Left colon (tissue), 2 donors: ENCODE results near the gene UBP1. TPM values are rescaled to one million over a fixed set of nuclear protein-coding genes. Genes with fewer than 3 reads are reported as not detected.

Experiments
- ATAC-seq: fragments of 200-7000 bp; cut with Tn5 transposase; one replicate; pipeline ENCODE4 v1.9.1; 2020; ENCODE audit warnings: mild to moderate bottlenecking, moderate library complexity
- DNase-seq, 2 donors: peaks; one replicate each; pipeline ENCODE4 v3.0.0-alpha.2; 2020
- intact Hi-C, 2 donors: fragments of 100-400 bp; cut with DNase I in 1 of 2; cut with micrococcal nuclease in 1 of 2; formaldehyde crosslinking; loops; one replicate each; pipeline versions ENCODE4 v1.11.2 to v1.14.0; 2022; cut with DNase I, micrococcal nuclease
- total RNA-seq, 2 donors: library from RNA; stranded (reverse); fragmentation: NEBNext Ultra II Directional; extraction: Animal tissue kit (Norgen Biotek cat#: 25700); gene quantifications; one replicate each; pipeline ENCODE4 v1.2.1, GENCODE V29; 2021
- donor health status: DM: no; HTN: no; CAD: no.
- donor health status: DM: yes; HTN: yes; CAD: no.

The UBP1 gene
- total RNA-seq, 2 donors from 2014 or later, result 56.5 to 66.8 TPM

DNA sequence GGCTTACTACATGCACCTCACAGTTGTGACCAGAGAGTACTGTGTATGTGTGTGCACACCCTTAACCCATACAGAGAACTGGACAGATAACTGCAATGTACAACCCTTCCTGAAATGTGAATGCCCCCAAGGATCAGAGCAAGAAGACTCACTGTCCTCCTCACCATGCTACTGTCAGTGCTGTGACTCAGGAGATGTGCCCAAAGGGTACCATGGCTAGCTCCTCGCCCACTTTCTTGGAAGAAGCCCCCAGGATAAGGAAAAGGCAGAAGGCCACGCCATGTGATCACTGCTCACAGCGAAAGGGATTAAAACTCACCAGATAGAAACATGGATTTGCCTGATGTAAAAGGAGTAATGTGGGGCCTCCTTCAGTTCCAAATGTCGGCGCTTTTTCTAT is 41.8 kb downstream of the UBP1 start:
- ATAC-seq, result no peak
- intact Hi-C loops, result no loop called here
- DNase-seq, result no peak

DNA sequence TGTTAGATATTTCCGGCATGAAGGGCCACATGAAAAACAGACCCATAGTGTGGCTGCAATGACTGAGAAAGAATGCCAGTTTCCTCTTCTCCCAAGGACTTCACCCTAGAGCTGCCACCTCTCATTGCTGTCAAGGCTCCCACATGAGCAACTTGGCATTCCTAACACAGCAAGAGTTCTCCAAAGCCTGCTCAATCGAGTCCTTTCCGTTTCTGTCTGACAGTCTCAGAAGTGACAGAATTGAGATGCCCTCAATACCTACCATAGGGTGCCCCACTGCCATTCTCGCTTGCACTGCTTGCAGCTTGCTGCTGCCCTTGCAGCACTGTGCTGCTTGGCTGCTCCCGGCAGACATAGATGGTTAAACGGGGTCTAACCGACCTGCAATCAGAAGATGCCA is 44.3 kb downstream of the UBP1 start:
- ATAC-seq (no peak), DNase-seq (no peak)
- intact Hi-C loops, result no loop called here

DNA sequence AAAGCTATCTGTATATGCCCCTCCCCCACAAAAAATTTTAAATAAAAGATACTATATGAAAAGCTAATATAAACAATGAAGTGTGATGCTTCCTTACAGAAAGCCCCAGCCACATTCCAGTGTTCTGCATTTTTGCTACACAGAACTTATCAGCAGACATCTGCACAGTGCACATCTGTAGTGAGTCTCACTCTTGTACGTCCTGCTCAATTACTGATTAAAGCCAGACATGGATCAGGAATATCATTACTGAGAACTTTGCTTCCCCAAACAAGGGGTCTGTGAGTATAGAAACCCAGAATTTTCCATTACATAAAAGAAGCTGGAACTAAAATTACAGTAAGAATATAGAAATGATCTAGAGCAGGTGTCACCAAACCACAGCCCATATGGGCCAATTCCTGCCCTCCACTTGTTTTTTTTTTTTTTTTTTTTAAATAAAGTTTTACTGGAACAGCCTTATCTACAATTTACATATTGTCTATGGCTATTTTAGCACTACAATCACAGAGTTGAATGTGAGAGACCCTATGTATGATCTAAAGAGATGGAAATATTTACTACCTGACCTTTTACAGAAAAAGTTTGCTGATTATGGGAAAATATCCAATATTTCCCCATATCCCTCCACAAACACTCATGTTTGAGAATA is 45.7 kb downstream of the UBP1 start:
- DNase-seq, result no peak
- ATAC-seq, result no peak
- intact Hi-C loops, result no loop called here

DNA sequence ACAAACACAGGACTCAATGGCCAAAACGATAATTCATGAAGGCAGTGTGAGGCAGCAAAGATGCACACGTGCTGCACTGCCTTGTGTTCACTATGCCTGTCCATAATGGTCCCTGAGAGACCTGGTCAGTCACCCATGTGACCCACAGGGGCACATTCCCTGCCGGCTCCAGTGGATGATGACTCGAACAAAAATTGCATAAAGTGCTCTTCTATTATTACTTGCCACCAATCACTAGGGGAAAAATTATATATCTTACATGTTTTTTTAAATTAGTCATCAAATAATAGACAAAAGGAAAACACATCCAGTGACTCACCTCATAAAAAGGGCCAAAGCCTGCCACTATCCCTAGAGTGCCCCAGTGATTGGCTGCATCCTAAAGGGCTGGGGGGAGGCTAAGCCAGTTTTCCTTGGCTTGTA is 47.5 kb downstream of the UBP1 start:
- ATAC-seq (no peak), DNase-seq (no peak)
- intact Hi-C loops, result no loop called here

DNA sequence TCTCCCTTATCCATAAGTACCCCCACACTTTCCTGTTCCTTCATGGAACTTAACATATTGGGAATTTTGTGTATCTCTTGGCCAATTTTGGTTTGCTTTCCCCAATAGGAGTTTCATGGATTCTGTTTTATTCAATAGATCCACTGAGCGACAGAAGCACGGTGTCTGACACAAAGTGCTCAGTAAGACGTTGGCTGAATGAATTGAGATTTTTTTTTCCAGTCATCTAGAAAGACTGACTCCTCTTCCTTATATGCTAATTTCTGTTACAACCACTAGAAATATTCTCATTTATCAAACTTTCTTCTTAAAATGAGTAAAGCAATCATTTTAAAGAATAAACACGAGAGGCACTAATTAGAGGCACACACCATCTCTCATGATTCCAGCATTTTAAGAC is 48.1 kb downstream of the UBP1 start:
- intact Hi-C loops, result no loop called here
- ATAC-seq, result no peak
- DNase-seq, result no peak

DNA sequence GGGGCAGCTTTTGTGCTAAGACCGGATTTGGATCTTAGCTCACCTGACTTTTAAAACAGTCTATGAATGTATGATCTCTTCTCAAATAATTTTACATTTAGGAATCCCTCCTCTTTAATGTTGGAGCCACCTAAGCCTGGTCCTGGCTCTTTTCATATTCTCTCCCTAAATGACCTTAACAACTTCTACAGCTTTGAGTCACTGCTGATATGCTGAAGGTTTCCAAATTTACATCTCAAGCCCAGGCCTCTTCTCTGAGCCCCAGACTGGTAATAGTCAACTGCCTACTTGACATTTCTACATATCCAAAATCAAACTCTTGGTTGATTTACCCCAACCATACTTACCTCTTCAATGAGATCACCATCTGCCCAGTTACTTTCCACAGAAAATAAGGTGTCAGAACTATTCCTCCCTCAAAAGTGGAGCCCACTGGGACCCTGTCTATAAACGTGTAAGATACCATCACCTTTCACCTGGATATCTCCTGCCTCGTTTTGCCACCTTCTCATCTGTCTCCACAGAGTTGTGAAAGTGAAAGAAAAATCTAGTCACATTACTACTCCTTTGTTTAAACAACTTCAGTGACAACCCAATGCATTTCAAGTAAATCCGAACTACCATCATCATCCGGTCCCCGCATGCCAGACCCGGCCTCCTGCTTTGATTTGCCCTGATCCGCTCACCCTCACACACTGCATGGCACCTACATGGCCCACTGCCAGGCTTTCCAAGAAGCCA is 48.8 kb downstream of the UBP1 start:
- DNase-seq (no peak), ATAC-seq (peak; percentile 17)
- intact Hi-C loops, result no loop called here

DNA sequence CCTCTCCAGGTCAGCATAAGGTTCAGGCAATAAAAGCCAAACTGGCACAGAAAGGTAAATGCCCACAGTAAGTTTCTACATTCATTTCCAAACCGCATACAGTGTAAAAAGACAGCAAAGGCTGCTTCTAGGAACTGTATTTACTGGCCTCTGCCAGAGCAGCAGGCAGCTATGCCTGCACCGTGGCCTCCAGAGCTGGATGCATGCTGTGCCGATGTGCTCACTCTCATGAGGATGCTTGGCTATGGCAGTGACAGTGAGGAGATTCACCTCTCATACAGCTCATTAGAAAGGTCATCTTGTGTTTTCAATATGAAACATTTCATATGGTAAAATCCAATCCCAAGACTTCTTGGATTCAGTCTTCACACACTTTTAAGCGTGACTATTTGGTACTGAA is 50.3 kb downstream of the UBP1 start:
- ATAC-seq (no peak), DNase-seq (no peak)
- intact Hi-C loops, result no loop called here

DNA sequence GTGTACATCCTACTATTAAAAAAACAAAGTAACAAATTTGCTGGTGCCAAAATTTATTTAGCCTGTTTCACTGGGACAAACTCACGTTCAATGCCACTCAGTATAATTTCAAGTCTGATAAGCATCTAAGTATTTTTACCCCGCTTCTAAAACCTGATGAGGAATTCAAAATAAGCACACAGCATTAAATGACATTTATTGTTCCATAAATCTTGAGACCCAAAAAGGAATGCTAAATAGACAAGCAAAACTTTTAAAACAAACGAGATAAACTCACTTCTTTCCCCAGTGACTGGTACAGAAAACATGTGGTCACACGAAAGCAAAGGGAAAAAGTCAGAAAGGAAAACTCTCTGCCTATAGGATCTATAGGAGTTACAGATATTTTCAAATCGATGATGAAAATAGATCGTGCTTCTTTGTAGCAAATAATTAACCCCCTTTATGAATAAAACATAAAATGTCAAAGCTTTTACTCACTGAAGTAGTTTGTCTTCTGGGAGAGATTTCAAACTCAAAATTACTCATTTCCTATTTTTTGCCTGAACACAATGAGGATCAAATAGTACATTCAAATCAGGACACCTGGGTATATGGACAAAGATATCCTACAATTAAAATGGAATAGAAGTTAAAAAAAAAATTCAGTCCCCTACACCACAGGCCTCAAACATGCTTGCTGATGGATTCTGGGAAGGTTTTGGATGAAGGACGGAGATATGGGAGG is 51.7 kb downstream of the UBP1 start:
- DNase-seq (no peak), ATAC-seq (no peak)
- intact Hi-C loops, result no loop called here

DNA sequence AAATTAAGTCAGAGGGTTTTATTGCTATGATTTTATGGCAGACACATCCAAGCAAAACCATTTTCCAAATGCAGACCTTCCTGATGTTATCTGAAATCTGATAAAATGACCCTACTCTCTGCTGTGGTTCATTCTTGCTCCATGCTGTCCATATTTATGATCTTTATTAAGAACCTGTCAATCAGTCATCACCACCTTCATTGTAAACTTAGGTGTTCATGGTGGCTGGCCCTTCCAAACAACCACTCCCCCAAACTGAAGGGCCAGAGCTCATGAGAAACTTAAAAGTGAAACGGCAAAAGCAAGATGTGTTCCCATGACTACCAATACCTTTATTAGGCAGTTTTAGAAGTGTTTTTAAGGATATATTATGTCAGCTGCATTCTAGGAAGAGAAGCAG is 53.6 kb downstream of the UBP1 start:
- ATAC-seq (no peak), DNase-seq (no peak)
- intact Hi-C loops, result no loop called here

DNA sequence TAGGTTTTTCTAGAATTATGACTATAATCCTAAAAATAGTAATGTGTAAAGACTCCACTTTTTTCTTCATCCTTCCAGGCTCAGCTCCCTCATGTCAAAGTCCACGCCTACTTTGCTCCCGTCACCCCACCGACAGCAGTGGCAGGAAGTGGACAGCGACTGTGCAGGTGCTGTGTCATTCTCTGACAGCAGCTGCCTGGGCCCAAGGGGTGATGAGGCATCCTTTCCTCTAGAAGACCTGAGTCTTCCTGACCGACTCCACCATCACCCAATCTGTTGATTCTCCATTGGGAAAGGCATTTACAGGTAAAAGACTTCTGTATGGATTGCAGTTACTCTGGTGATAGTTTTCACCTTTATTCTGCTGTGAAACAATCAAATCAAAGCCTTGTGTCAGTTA is 54.8 kb downstream of the UBP1 start:
- intact Hi-C loops, result no loop called here
- no peak for ATAC-seq
- DNase-seq, result no peak

DNA sequence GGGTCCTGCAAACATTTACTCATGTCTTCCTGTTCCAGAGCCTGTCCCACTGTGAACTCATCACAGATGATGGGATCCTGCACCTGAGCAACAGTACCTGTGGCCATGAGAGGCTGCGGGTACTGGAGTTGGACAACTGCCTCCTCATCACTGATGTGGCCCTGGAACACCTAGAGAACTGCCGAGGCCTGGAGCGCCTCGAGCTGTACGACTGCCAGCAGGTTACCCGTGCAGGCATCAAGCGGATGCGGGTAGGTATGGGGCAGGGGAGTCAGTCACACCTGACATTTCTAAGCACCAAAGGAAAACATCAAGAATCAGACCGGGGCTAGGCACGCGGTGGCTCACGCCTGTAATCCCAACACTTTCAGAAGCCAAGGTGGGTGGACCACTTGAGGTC is 56.3 kb downstream of the UBP1 start:
- intact Hi-C loops, result no loop called here
- ATAC-seq (no peak), DNase-seq (no peak)

DNA sequence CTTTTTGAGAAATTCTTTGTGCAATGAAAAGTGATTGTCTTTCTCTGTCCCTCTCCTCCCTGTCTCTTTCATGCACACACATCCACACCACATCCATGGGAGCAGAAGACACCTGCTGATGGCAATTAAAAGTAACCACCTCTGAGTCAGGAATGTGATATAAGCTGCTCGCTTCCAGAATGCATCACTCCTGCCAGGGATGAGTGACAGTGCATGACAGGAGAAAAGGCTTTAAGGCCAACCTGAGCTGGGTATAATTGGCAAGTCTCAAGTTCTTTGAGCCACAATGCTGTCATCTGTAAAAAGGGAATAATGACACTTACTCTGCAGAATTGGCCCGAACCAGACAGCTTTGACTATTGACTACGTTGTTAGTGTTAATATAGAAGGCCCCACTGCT is 59.6 kb downstream of the UBP1 start:
- ATAC-seq, result no peak
- intact Hi-C loops, result no loop called here
- no peak for DNase-seq

DNA sequence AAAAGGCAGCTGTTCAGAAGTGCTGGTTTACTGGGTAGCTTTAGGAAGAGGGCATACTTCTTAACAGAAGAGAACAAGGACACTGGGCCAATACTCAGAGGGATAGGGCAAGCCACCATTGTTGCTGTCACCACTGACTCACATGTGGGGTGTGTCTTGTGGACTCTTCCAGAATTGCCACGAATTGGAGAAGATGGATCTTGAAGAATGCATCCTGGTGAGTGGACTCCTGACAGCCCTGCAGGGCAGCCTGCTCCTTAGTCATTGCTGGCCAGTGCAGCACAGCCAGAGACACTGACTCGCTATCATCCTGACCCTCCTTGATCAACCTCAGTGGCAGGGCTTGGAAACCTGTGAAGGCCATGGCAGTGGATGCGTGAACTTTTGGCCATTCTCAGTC is 62.3 kb downstream of the UBP1 start:
- peak; percentile 12 for ATAC-seq
- intact Hi-C loops, result no loop called here
- no peak for DNase-seq

DNA sequence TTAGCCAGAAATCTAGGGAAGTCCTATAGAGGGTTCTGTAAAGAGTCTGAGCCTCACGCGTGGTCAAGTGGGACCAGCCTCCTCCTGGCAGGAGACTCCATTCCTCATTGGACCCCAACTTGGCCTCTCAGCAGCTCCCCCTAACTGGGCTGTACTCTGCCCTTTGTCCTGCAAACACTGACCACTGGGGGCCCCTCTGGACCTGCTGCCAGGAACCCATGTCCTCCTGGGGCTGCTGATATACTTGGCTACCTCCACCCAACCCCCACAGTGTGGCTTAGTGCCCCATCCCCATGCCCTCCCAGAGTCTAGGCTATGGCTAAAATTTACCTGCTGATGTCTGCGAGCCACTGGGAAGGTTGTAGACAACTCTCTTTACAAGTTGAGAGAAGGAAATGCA is 62.7 kb downstream of the UBP1 start:
- ATAC-seq (peak; percentile 4), DNase-seq (no peak)
- intact Hi-C loops, result no loop called here

DNA sequence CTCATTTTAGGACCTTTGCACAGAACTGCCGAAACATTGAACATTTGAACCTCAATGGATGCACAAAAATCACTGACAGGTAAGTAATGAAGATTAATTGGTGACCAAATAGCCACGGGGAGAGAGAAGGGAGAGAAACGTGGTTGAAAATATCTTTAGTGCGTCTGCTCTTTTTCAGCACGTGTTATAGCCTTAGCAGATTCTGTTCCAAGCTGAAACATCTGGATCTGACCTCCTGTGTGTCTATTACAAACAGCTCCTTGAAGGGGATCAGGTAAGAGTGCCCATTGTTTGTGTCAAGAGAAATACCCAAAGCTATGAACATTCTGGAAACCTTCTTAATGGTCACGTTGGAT is 67.1 kb downstream of the UBP1 start:
- ATAC-seq (no peak), DNase-seq (no peak)
- intact Hi-C loops, result loop anchor here (5.0 kb wide), 1 partner anchor 241 kb away; no protein-coding TSS in a partner anchor

DNA sequence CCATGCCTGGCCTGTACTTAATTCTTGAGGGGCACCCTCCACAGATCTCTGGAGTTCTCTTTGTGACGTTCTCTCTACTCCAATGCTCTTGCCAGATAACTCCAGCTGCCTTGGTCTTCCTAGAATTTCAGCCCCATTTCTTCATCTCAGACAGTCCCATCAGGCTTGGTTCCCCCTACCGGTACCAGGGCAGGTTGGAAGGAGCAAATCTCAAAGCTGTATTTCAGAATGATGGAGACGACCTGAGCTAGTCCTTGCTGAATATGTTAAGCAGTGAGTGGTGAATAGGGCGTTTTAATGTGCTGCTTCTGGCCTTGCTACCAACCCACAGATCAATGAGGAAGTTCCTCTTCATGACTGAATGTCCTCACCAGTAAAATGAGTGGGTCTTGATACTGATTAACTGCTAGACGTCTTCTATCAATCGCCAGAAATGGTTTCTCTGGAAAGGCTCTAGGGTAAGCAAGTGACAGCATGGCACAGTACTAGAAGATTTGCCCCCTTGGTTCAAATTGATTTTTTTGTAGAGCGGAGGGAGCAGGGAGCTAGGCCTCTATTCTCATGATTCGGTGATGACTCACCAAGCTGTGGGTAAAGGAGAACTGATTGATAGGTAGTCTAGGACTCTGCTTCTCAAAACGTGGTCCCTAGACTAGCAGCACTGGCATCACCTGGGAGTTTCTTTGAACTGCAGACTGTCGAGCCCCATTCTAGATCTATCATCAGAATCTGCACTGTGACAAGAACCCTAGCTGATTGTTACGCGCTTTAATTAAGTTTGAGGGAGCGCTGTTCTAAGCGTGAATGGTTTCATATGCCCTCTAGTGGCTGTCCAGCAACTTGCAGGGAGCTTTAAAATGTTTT is 67.8 kb downstream of the UBP1 start:
- DNase-seq, result peak in 1 of 2 donors; percentile 55
- intact Hi-C loops, result loop anchor here (5.0 kb wide), 1 partner anchor 240 kb away; no protein-coding TSS in a partner anchor
- peak; percentile 74 for ATAC-seq

DNA sequence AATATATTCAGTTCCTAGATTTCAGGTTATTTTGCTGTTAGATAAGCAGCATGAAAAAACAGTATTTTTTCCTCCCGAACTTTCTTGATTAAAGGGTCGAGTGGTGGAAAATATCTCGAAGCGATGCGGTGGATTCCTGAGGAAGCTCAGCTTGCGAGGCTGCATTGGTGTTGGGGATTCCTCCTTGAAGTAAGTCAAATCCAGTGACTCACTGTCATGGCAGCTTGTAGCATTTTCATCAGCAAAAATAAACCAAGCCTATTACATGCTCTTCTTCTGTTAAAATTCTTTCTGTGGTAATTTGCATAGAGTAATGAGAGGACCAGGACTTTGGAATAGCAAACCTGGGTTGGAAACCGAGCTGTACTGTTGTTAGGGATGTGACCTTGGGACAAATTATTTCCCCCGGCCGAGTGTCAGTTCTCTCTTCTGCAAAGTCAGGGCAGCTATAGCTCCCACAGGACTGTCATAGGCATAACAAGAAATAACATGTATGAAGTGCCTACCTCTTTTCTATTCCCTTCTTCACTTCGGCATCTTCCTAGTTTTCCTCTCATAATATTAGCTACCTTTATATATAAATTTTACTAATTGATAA is 75.6 kb downstream of the UBP1 start:
- no peak for ATAC-seq
- DNase-seq, result no peak
- intact Hi-C loops, result no loop called here

DNA sequence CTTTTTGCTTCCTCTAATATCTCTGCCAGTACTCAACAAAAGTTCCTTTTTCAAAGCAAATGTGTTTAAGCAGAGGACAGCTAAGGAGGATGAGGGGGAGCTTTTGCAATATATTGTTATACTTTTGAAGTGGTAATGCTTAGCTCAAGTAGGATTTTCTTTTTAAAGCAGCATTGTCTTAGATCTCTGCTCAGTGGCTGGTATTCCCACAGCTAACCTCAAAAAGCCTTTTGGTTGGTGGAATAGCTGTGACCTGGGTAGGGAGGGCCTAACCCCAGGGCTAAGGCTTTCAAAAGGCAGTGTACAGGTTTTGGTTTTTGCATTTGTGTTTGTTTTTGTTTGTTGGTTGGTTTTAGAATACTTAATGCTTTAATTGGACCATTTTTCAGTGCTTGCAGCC is 76.1 kb downstream of the UBP1 start:
- DNase-seq, result no peak
- no peak for ATAC-seq
- intact Hi-C loops, result no loop called here
